Measurements from ENCODE around the gene STYXL2. TPM values are rescaled to one million over a fixed set of nuclear protein-coding genes. Genes with fewer than 3 reads are reported as not detected.

Gene STYXL2
- total and polyA plus RNA-seq, 2 of the 4 experiments (the other 2 are of a cell fraction) = not detected

DNA sequence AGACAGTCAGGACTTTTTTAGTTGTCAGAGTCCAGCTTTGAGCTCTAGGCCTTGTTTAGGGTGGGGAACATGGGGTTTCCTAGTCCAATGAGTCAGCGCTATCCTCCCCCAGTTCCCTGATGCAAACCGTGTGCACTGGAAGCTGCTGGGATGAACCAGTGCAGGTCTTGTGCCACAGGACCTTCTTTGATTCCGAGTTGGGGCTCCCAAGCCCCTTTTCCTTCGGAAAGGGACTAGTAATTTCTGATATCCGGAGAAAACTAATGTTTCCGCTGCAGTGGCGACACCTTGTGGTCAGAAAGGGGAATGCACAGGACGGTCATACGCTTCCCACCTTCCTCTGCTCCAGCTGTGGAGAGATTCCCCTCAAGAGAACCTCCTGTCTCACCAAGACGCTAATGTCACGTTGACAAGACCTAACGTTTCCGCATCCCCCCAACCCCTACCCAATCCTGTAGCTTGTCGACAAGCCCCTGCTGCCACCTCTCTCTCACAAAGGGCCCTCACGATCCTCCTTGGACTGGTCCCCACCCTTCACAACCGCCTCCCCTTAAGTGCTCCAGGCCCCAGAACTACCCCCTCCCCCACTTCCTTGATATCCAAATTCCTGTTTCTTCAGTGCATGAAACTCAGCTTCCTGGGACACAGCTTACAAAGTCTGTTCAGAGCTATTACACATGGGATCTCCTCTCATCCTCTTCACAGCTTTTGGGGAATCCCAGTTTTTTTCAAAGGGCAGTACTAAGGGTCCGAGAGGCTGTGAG is 34.6 kb upstream of the STYXL2 start:
- DNase-seq = peak; percentile 45
- in situ Hi-C loops (cut with MboI; ENCODE audit: low sequenced_read_pairs) (loop anchor here (10.0 kb wide), 2 partner anchors 144 to 584 kb away; no protein-coding TSS in a partner anchor), dilution Hi-C loops (cut with HindIII; ENCODE audit: low sequenced_read_pairs, unreplicated experiment) (no loop called here), intact Hi-C loops (cut with micrococcal nuclease) (loop anchor here (1.0 to 5.0 kb wide), 5 partner anchors 149 to 1134 kb away; no protein-coding TSS in a partner anchor)
- Histone ChIP-seq H4K5ac (ENCODE audit: low read depth, low read length) (no peak overlapping the region), H3K4me2 (ENCODE audit: low read depth, low read length) (peak overlapping the region; percentile 43; the same call in 1 of the 2 replicates), H3K79me1 (ENCODE audit: low read depth in 1 of 2, low read length in 2 of 2) (no peaks in the 10 kb centered on the region), H3K56ac (ENCODE audit: extremely low read depth, insufficient read depth, low read length) (no peak overlapping the region), H4K8ac (ENCODE audit: low read depth in 2 of 2, low read length in 2 of 2) (peak overlapping the region in 1 of 2 experiments; percentile 41; a peak in 1 of 4 replicates), H2BK15ac (ENCODE audit: low read depth, low read length) (no peak overlapping the region), H2BK20ac (ENCODE audit: low read depth, low read length) (no peak overlapping the region), H3K4ac (ENCODE audit: low read depth, low read length) (no peak overlapping the region), H2AK9ac (replicated peaks; ENCODE audit: low read depth, low read length, poor library complexity) (no peak overlapping the region), H3K4me1 (ENCODE audit: control insufficient read depth, insufficient read depth, low read length) (no peaks in the 10 kb centered on the region), H3K36me3 (ENCODE audit: control insufficient read depth, insufficient read depth, low read length) (no peaks in the 10 kb centered on the region), H2BK120ac (ENCODE audit: low read depth, low read length) (no peak overlapping the region), H3K27me3 (ENCODE audit: control insufficient read depth, insufficient read depth, low read length) (no peaks in the 10 kb centered on the region), H3K9ac (ENCODE audit: low read depth, low read length) (no peak overlapping the region), H2AFZ (replicated peaks; ENCODE audit: low read length, poor library complexity) (peak overlapping the region; percentile 82), H3K23ac (ENCODE audit: low read depth, low read length) (no peak overlapping the region), H2AK5ac (ENCODE audit: low read depth, low read length) (no peak overlapping the region), H3K9me3 (ENCODE audit: control insufficient read depth, insufficient read depth, low read length) (no peaks in the 10 kb centered on the region), H2BK5ac (ENCODE audit: low read depth, low read length, poor library complexity, severe bottlenecking) (no peak overlapping the region), H3K18ac (ENCODE audit: low read depth, low read length) (no peak overlapping the region), H4K91ac (ENCODE audit: insufficient read depth, low read depth, low read length) (no peak overlapping the region), H3K9me1 (ENCODE audit: insufficient read depth, low read length) (peaks cover 6% of the 10 kb centered on the region; the same call in 1 of the 2 replicates), H3K4me3 (ENCODE audit: insufficient read depth, low read depth, low read length) (no peak overlapping the region), H3K14ac (replicated peaks; ENCODE audit: low read depth, low read length) (no peak overlapping the region), H4K20me1 (ENCODE audit: insufficient read depth, low read length) (no peaks in the 10 kb centered on the region), H3K27ac (ENCODE audit: insufficient read depth, low read length) (no peak overlapping the region)
- BruUV-seq (replicated peaks) = no TSS peak
- peak; percentile 92 for ATAC-seq (ENCODE audit: low read depth)
- 7% methylated on average over 13 of the region's 17 CpGs; no CpG with 5 or more reads in 1 of the 2 experiments for WGBS, 2 experiments (ENCODE audit: extremely low coverage in 2 of 2, insufficient read length in 1 of 2)
- POLR2A ChIA-PET (ENCODE audit: unreplicated experiment) = no interaction called here
- TF ChIP-seq CEBPB (IDR thresholded peaks at IDR 0.05; ENCODE audit: low read depth, low read length) (no peak), NFE2L2 (IDR thresholded peaks at IDR 0.05; ENCODE audit: low read depth, low read length) (0 out of 2 replicates have a peak, but pooled peaks have one; percentile 14), SMC3 (IDR thresholded peaks at IDR 0.05; ENCODE audit: low read depth, low read length) (peak; percentile 81), RAD21 (IDR thresholded peaks at IDR 0.05; ENCODE audit: low read length) (peak; percentile 76), POLR2A (IDR thresholded peaks at IDR 0.05; ENCODE audit: low read depth, low read length) (no peak), MXI1 (IDR thresholded peaks at IDR 0.05; ENCODE audit: borderline replicate concordance, low read depth, low read length) (no peak)
- TF ChIP-seq, protein P1, sequence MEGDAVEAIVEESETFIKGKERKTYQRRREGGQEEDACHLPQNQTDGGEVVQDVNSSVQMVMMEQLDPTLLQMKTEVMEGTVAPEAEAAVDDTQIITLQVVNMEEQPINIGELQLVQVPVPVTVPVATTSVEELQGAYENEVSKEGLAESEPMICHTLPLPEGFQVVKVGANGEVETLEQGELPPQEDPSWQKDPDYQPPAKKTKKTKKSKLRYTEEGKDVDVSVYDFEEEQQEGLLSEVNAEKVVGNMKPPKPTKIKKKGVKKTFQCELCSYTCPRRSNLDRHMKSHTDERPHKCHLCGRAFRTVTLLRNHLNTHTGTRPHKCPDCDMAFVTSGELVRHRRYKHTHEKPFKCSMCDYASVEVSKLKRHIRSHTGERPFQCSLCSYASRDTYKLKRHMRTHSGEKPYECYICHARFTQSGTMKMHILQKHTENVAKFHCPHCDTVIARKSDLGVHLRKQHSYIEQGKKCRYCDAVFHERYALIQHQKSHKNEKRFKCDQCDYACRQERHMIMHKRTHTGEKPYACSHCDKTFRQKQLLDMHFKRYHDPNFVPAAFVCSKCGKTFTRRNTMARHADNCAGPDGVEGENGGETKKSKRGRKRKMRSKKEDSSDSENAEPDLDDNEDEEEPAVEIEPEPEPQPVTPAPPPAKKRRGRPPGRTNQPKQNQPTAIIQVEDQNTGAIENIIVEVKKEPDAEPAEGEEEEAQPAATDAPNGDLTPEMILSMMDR (conservative IDR thresholded peaks at IDR 0.05; ENCODE audit: low read depth, low read length) = peak; percentile 90
- TF ChIP-seq, protein P2, sequence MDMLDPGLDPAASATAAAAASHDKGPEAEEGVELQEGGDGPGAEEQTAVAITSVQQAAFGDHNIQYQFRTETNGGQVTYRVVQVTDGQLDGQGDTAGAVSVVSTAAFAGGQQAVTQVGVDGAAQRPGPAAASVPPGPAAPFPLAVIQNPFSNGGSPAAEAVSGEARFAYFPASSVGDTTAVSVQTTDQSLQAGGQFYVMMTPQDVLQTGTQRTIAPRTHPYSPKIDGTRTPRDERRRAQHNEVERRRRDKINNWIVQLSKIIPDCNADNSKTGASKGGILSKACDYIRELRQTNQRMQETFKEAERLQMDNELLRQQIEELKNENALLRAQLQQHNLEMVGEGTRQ (IDR thresholded peaks at IDR 0.05; ENCODE audit: low read depth, low read length) = no peak
- CTCF ChIA-PET = interaction anchor here (0.6 to 4.8 kb wide), 18 partner anchors 10 to 1135 kb away, joined by 3 to 41 read pairs (median 3); partner anchors contain the start of genes CREG1 and TADA1

Data from IMR-90 (cell line).